Measurements from ENCODE around the gene UBE2G2. TPM values are rescaled to one million over a fixed set of nuclear protein-coding genes. Genes with fewer than 3 reads are reported as not detected.

Gene UBE2G2
- total RNA-seq, 1 donor from 2014 or later: 137 TPM

- no peak for DNase-seq (ENCODE audit: low spot score)
- H3K4me1 Mint-ChIP-seq (ENCODE audit: low read depth): peaks cover 11% of the 10 kb centered on the region
- no peaks in the 10 kb centered on the region for H3K27me3 Mint-ChIP-seq (ENCODE audit: insufficient read depth)
- peak overlapping the region; percentile 84 for H3K4me3 Mint-ChIP-seq
- H3K27ac Mint-ChIP-seq: peak overlapping the region; percentile 44
- intact Hi-C loops (cut with micrococcal nuclease): loop anchor here (1.0 to 5.0 kb wide), 5 partner anchors 16 to 825 kb away; partner anchors contain the start of genes LRRC3, PCBP3, POFUT2 and UBE2G2
- H3K36me3 Mint-ChIP-seq (ENCODE audit: low read depth): peaks cover 6% of the 10 kb centered on the region
- peaks cover 13% of the 10 kb centered on the region for H3K9me3 Mint-ChIP-seq
These were observed 15.3 kb upstream of the UBE2G2 start for GRCh38 chr21:44816761-44817505.

GRCh38 chr21:44815852-44816628, 14.4 kb upstream of the UBE2G2 start:
- Mint-ChIP-seq H3K9me3 (peaks cover 9% of the 10 kb centered on the region), H3K27me3 (ENCODE audit: insufficient read depth) (no peaks in the 10 kb centered on the region), H3K36me3 (ENCODE audit: low read depth) (peaks cover 11% of the 10 kb centered on the region), H3K27ac (peak overlapping the region; percentile 44), H3K4me1 (ENCODE audit: low read depth) (peaks cover 13% of the 10 kb centered on the region), H3K4me3 (peak overlapping the region; percentile 84)
- DNase-seq (ENCODE audit: low spot score): no peak
- intact Hi-C loops (cut with micrococcal nuclease): loop anchor here (5.0 kb wide), 3 partner anchors 389 to 826 kb away; partner anchors contain the start of genes PCBP3 and POFUT2

GRCh38 chr21:44815225-44815624, 13.6 kb upstream of the UBE2G2 start:
- H3K4me1 Mint-ChIP-seq (ENCODE audit: low read depth): peaks cover 17% of the 10 kb centered on the region
- H3K27me3 Mint-ChIP-seq (ENCODE audit: insufficient read depth): no peaks in the 10 kb centered on the region
- intact Hi-C loops (cut with micrococcal nuclease): loop anchor here (5.0 kb wide), 3 partner anchors 388 to 827 kb away; partner anchors contain the start of genes PCBP3 and POFUT2
- peak overlapping the region; percentile 45 for H3K4me3 Mint-ChIP-seq
- H3K27ac Mint-ChIP-seq: no peak overlapping the region
- no peak for DNase-seq (ENCODE audit: low spot score)
- peaks cover 8% of the 10 kb centered on the region for H3K9me3 Mint-ChIP-seq
- H3K36me3 Mint-ChIP-seq (ENCODE audit: low read depth): peaks cover 16% of the 10 kb centered on the region

GRCh38 chr21:44814498-44815023, 12.9 kb upstream of the UBE2G2 start:
- Mint-ChIP-seq H3K4me1 (ENCODE audit: low read depth) (peaks cover 23% of the 10 kb centered on the region), H3K27me3 (ENCODE audit: insufficient read depth) (no peaks in the 10 kb centered on the region), H3K9me3 (peaks cover 1% of the 10 kb centered on the region), H3K36me3 (ENCODE audit: low read depth) (peaks cover 20% of the 10 kb centered on the region), H3K4me3 (no peak overlapping the region), H3K27ac (no peak overlapping the region)
- intact Hi-C loops (cut with micrococcal nuclease): loop anchor here (5.0 kb wide), 3 partner anchors 387 to 828 kb away; partner anchors contain the start of genes PCBP3 and POFUT2
- no peak for DNase-seq (ENCODE audit: low spot score)

GRCh38 chr21:44813727-44814126, 12.1 kb upstream of the UBE2G2 start:
- Mint-ChIP-seq H3K27me3 (ENCODE audit: insufficient read depth) (no peaks in the 10 kb centered on the region), H3K36me3 (ENCODE audit: low read depth) (peaks cover 26% of the 10 kb centered on the region), H3K4me1 (ENCODE audit: low read depth) (peaks cover 26% of the 10 kb centered on the region), H3K9me3 (no peaks in the 10 kb centered on the region), H3K4me3 (no peak overlapping the region), H3K27ac (no peak overlapping the region)
- no peak for DNase-seq (ENCODE audit: low spot score)
- intact Hi-C loops (cut with micrococcal nuclease): no loop called here

- no peak overlapping the region for H3K4me3 Mint-ChIP-seq
- intact Hi-C loops (cut with micrococcal nuclease): no loop called here
- peaks cover 26% of the 10 kb centered on the region for H3K36me3 Mint-ChIP-seq (ENCODE audit: low read depth)
- no peaks in the 10 kb centered on the region for H3K27me3 Mint-ChIP-seq (ENCODE audit: insufficient read depth)
- H3K27ac Mint-ChIP-seq: no peak overlapping the region
- no peak for DNase-seq (ENCODE audit: low spot score)
- peaks cover 26% of the 10 kb centered on the region for H3K4me1 Mint-ChIP-seq (ENCODE audit: low read depth)
- H3K9me3 Mint-ChIP-seq: no peaks in the 10 kb centered on the region
These were observed 11.5 kb upstream of the UBE2G2 start for GRCh38 chr21:44813149-44813548.

- no peaks in the 10 kb centered on the region for H3K9me3 Mint-ChIP-seq
- no peaks in the 10 kb centered on the region for H3K27me3 Mint-ChIP-seq (ENCODE audit: insufficient read depth)
- intact Hi-C loops (cut with micrococcal nuclease): no loop called here
- DNase-seq (ENCODE audit: low spot score): no peak
- H3K27ac Mint-ChIP-seq: no peak overlapping the region
- no peak overlapping the region for H3K4me3 Mint-ChIP-seq
- H3K4me1 Mint-ChIP-seq (ENCODE audit: low read depth): peaks cover 26% of the 10 kb centered on the region
- H3K36me3 Mint-ChIP-seq (ENCODE audit: low read depth): peaks cover 27% of the 10 kb centered on the region
These were observed 11.0 kb upstream of the UBE2G2 start for GRCh38 chr21:44812640-44813039.

- intact Hi-C loops (cut with micrococcal nuclease): no loop called here
- Mint-ChIP-seq H3K4me1 (ENCODE audit: low read depth) (peaks cover 17% of the 10 kb centered on the region), H3K27ac (peak overlapping the region; percentile 41)
These were observed 9.2 kb upstream of the UBE2G2 start for GRCh38 chr21:44810779-44811178.

GRCh38 chr21:44805859-44806258, 4.2 kb upstream of the UBE2G2 start:
- Mint-ChIP-seq H3K4me1 (ENCODE audit: low read depth) (peaks cover 36% of the 10 kb centered on the region), H3K27ac (no peak overlapping the region), H3K36me3 (ENCODE audit: low read depth) (peaks cover 58% of the 10 kb centered on the region), H3K27me3 (ENCODE audit: insufficient read depth) (no peaks in the 10 kb centered on the region), H3K9me3 (no peaks in the 10 kb centered on the region), H3K4me3 (no peak overlapping the region)
- no peak for DNase-seq (ENCODE audit: low spot score)
- intact Hi-C loops (cut with micrococcal nuclease): loop anchor here (10.0 kb wide), 1 partner anchor 269 kb away; the partner anchor contains the start of gene ADARB1

More at GRCh38 chr21:44810779-44811178, 9.2 kb upstream of the UBE2G2 start:
- DNase-seq (ENCODE audit: low spot score): no peak
- Mint-ChIP-seq H3K27me3 (ENCODE audit: insufficient read depth) (no peaks in the 10 kb centered on the region), H3K4me3 (no peak overlapping the region), H3K36me3 (ENCODE audit: low read depth) (peaks cover 38% of the 10 kb centered on the region), H3K9me3 (no peaks in the 10 kb centered on the region)

- Mint-ChIP-seq H3K36me3 (ENCODE audit: low read depth) (peaks cover 60% of the 10 kb centered on the region), H3K4me3 (no peak overlapping the region), H3K4me1 (ENCODE audit: low read depth) (peaks cover 40% of the 10 kb centered on the region), H3K27me3 (ENCODE audit: insufficient read depth) (no peaks in the 10 kb centered on the region), H3K27ac (no peak overlapping the region), H3K9me3 (no peaks in the 10 kb centered on the region)
- intact Hi-C loops (cut with micrococcal nuclease): loop anchor here (10.0 kb wide), 1 partner anchor 270 kb away; the partner anchor contains the start of gene ADARB1
- no peak for DNase-seq (ENCODE audit: low spot score)
These were observed 3.6 kb upstream of the UBE2G2 start for GRCh38 chr21:44805226-44805625.

GRCh38 chr21:44804762-44805161, 3.1 kb upstream of the UBE2G2 start:
- H3K27me3 Mint-ChIP-seq (ENCODE audit: insufficient read depth): no peaks in the 10 kb centered on the region
- H3K36me3 Mint-ChIP-seq (ENCODE audit: low read depth): peaks cover 59% of the 10 kb centered on the region
- H3K27ac Mint-ChIP-seq: no peak overlapping the region
- no peaks in the 10 kb centered on the region for H3K9me3 Mint-ChIP-seq
- H3K4me1 Mint-ChIP-seq (ENCODE audit: low read depth): peaks cover 41% of the 10 kb centered on the region
- intact Hi-C loops (cut with micrococcal nuclease): loop anchor here (10.0 kb wide), 1 partner anchor 270 kb away; the partner anchor contains the start of gene ADARB1
- DNase-seq (ENCODE audit: low spot score): no peak
- no peak overlapping the region for H3K4me3 Mint-ChIP-seq

GRCh38 chr21:44803651-44804050, 2.0 kb upstream of the UBE2G2 start:
- H3K27me3 Mint-ChIP-seq (ENCODE audit: insufficient read depth): no peaks in the 10 kb centered on the region
- intact Hi-C loops (cut with micrococcal nuclease): loop anchor here (10.0 kb wide), 1 partner anchor 271 kb away; the partner anchor contains the start of gene ADARB1
- H3K27ac Mint-ChIP-seq: peak overlapping the region; percentile 67
- H3K4me3 Mint-ChIP-seq: peak overlapping the region; percentile 88
- no peaks in the 10 kb centered on the region for H3K9me3 Mint-ChIP-seq
- no peak for DNase-seq (ENCODE audit: low spot score)
- peaks cover 45% of the 10 kb centered on the region for H3K4me1 Mint-ChIP-seq (ENCODE audit: low read depth)
- peaks cover 55% of the 10 kb centered on the region for H3K36me3 Mint-ChIP-seq (ENCODE audit: low read depth)
